Left colon (tissue), 2 donors: ENCODE measurements around the gene U2AF1L4. TPM values are rescaled to one million over a fixed set of nuclear protein-coding genes. Genes with fewer than 3 reads are reported as not detected.

Experiments
- ATAC-seq: fragments of 200-7000 bp; cut with Tn5 transposase; one replicate; pipeline ENCODE4 v1.9.1; 2020; ENCODE audit warnings: mild to moderate bottlenecking, moderate library complexity
- DNase-seq, 2 donors: peaks; one replicate each; pipeline ENCODE4 v3.0.0-alpha.2; 2020
- intact Hi-C, 2 donors: fragments of 100-400 bp; cut with DNase I in 1 of 2; cut with micrococcal nuclease in 1 of 2; formaldehyde crosslinking; loops; one replicate each; pipeline versions ENCODE4 v1.11.2 to v1.14.0; 2022; cut with DNase I, micrococcal nuclease
- long read RNA-seq: library from polyadenylated mRNA; unstranded; transcript quantifications from one replicate; pipeline ENCODE4 v2.0.0, GENCODE V29; 2021
- total RNA-seq, 2 donors: library from RNA; stranded (reverse); fragmentation: NEBNext Ultra II Directional; extraction: Animal tissue kit (Norgen Biotek cat#: 25700); gene quantifications; one replicate each; pipeline ENCODE4 v1.2.1, GENCODE V29; 2021
- donor health status: DM: no; HTN: no; CAD: no.
- donor health status: DM: yes; HTN: yes; CAD: no.

Gene U2AF1L4, protein sequence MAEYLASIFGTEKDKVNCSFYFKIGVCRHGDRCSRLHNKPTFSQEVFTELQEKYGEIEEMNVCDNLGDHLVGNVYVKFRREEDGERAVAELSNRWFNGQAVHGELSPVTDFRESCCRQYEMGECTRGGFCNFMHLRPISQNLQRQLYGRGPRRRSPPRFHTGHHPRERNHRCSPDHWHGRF
- 10 to 100 TPM; 14.5 to 17.3 TPM for total RNA-seq
- long read RNA-seq, partial matches to known transcripts: 0 of 4 reads
- long read RNA-seq, other reads (novel, unspliced or antisense): 4 of 4 reads

- intact Hi-C loops: no loop called here
- DNase-seq: peak; percentile 95 to 99
- ATAC-seq: peak; percentile 75
Observed at GRCh38 chr19:35745328-35746086, at the start of gene U2AF1L4, which contains the start of gene PSENEN. U2AF1L4 (minus strand) TSS chr19:35745418; CDS start chr19:35745391, 27 bp downstream. PSENEN (plus strand) TSS chr19:35745651; CDS start chr19:35745931, 280 bp downstream.

- intact Hi-C loops: no loop called here
- ATAC-seq (peak; percentile 45), DNase-seq (no peak)
Observed at GRCh38 chr19:35793381-35794165, 48.4 kb upstream of the U2AF1L4 start.

- intact Hi-C loops: no loop called here
- no peak for DNase-seq
Observed at GRCh38 chr19:35792888-35793287, 47.7 kb upstream of the U2AF1L4 start.

DNA sequence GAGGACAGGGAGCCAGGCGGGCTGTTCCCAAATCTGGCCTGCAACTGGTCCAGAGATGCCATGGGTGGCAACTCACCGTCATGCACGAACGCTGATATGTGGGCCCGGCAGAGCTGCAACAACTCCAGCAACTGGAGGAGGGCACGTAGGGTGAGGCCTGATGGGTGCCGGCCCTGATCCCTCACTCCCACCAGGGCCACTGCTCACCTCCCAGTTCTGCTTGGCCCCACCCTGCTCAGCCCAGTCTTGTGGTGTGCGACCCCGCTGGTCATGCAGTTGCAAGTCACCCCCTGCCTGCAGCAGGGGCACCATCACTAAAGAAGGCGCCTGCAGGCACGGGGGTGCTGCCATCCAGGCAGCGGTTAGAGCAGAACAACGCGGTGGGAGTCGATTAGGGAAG lies 47.1 kb upstream of the U2AF1L4 start:
- DNase-seq (no peak), ATAC-seq (no peak)
- intact Hi-C loops: no loop called here

More at GRCh38 chr19:35792888-35793287, 47.7 kb upstream of the U2AF1L4 start:
- ATAC-seq: no peak

DNA sequence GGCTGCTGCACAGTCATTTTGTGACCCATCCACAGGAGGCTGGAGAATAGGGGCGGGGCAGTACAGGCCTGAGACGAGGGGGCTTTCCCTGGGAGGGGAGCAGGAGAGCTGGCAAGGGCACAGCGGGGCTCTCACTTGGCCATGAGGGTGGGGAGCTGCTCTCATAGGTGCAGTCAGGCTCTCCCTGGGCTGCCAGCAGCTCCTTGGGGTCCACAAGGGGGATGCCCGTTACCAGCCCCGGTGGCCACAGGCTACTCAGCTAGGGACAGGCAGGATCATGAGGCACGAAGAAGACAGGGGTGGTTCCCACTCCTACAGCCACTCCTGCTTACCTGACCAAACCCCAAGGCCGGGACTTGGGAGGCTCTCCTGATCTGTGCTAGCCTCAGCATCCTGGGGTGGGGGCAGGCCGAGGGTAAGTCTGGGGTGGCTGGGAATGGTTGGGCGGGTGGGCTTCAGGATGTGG lies 46.6 kb upstream of the U2AF1L4 start:
- DNase-seq: no peak
- intact Hi-C loops: no loop called here

GRCh38 chr19:35790981-35791813 lies 46.0 kb upstream of the U2AF1L4 start:
- DNase-seq (no peak), ATAC-seq (no peak)
- intact Hi-C loops: no loop called here

More for the DNA sequence above, 46.6 kb upstream of the U2AF1L4 start:
- ATAC-seq: no peak

GRCh38 chr19:35789978-35790944 lies 45.0 kb upstream of the U2AF1L4 start:
- ATAC-seq (no peak), DNase-seq (no peak)
- intact Hi-C loops: no loop called here

GRCh38 chr19:35789195-35789977 lies 44.2 kb upstream of the U2AF1L4 start:
- no peak for ATAC-seq
- intact Hi-C loops: no loop called here

DNA sequence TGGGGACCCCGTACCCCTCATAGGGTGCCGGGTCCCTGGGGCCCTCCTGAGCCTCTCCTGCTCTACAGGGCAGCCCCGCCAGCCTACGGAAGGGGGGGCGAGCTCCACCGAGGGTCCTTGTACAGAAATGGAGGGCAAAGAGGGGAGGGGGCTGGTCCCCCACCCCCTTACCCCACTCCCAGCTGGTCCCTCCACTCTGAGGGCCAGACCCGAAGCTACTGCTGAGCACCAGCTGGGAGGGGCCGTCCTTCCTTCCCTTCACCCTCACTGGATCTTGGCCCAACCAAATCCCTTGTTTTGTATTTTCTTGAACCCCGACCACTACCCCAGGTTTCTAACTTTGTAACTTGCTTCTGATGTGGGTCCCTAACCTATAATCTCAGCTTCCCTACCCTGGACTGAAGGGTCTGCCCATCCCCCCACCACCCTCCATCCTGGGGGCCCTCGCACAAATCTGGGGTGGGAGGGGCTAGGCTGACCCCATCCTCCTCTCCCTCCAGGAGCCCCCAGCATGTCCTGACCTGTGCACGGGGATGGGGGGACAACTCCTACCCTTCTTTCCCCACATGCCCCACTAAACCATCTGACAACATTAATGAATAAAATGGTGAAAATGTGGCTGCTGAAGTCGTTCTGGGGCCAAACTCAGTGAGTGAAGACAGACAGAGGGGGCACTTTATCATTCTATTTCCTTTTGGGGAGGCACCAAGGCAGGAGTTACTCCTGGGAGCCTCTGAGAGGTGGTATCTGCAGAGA lies 43.2 kb upstream of the U2AF1L4 start:
- ATAC-seq (no peak), DNase-seq (no peak)
- intact Hi-C loops: no loop called here

More at GRCh38 chr19:35789195-35789977, 44.2 kb upstream of the U2AF1L4 start:
- DNase-seq: no peak

- intact Hi-C loops: no loop called here
- ATAC-seq (no peak), DNase-seq (no peak)
Observed at GRCh38 chr19:35787227-35787799, 42.1 kb upstream of the U2AF1L4 start.

DNA sequence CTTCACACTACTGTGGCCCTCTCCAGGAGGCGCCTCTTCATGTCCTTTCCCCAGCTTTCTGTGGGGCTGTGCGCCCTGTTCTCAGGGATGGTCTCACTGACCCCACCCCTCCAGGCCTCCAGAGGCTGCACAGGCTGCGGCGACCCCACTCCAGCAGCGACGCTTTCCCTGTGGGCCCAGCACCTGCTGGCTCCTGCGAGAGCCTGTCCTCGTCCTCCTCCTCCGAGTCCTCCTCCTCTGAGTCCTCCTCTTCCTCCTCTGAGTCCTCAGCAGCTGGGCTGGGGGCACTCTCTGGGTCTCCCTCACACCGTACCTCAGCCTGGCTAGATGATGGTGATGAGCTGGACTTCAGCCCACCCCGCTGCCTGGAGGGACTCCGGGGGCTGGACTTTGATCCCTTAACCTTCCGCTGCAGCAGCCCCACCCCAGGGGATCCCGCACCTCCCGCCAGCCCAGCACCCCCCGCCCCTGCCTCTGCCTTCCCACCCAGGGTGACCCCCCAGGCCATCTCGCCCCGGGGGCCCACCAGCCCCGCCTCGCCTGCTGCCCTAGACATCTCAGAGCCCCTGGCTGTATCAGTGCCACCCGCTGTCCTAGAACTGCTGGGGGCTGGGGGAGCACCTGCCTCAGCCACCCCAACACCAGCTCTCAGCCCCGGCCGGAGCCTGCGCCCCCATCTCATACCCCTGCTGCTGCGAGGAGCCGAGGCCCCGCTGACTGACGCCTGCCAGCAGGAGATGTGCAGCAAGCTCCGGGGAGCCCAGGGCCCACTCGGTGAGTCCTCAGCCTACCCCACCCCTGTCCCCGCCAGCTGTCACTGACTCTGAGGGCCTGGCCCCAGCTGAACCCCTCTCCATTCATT lies 41.3 kb upstream of the U2AF1L4 start:
- DNase-seq (no peak), ATAC-seq (no peak)
- intact Hi-C loops: no loop called here

DNA sequence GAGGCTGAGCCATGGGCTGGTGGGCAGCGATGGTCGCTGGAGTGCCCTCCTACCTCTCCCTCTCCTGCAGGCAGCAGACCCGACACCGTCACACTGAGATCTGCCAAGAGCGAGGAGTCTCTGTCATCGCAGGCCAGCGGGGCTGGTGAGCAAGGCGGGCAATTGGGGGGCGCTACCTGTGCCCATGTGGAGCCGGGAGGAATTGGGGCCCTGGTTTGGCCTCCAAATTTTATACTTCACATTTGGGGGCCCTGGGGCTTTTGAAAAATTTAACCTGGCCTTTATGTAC lies 40.1 kb upstream of the U2AF1L4 start:
- ATAC-seq: no peak
- intact Hi-C loops: no loop called here

DNA sequence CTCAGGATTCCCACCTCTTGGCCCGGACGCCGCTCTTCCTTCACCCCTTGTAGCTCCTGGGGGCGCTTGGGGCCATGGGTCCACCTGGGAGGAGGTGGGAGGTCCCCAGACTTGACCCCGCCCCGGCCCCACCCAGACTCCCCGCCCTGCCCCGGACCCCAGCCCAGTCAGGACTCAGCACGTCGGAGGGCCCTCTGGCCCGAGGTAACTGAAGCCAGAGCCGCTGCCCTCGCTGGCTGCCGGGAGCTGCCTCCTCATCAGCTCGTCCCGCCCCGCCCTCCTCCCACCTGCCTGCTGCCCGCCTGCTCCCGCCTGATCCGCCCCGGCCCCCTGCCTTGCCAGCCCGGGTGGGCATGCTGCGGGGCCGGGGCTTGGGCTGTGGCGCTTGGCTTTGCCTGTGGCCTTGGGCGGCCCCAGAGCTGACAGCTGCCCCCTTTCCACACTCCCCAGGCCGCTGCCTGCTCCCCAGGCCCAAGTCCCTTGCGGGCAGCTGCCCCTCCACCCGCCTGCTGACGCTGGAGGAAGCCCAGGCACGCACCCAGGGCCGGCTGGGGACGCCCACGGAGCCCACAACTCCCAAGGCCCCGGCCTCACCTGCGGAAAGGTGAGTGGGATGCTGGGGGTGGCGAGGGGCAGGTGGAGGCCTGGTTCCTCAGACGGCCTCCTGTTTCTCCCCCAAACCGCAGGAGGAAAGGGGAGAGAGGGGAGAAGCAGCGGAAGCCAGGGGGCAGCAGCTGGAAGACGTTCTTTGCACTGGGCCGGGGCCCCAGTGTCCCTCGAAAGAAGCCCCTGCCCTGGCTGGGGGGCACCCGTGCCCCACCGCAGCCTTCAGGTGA lies 39.5 kb upstream of the U2AF1L4 start:
- ATAC-seq (no peak), DNase-seq (no peak)
- intact Hi-C loops: no loop called here

More for the DNA sequence above, 40.1 kb upstream of the U2AF1L4 start:
- no peak for DNase-seq
